MM.1S (cell line): ENCODE data around the gene NCOA3.

Source experiments
- DNase-seq: peaks from one replicate; pipeline ENCODE4 v3.0.0-alpha.2; 2015
- H2AFZ ChIP-seq: fragments of 300-600 bp; sonication (generic); 2 replicates; pipeline ENCODE4 v1.6.0; 2016; ENCODE audit warnings: antibody characterized with exemption, low read length
- H3F3A ChIP-seq: fragments of 300-600 bp; sonication (generic); 2 replicates; pipeline ENCODE4 v1.6.1; 2016; ENCODE audit warnings: mild to moderate bottlenecking, antibody characterized with exemption, low read length, moderate library complexity, mixed read lengths; ENCODE audit not compliant: insufficient read depth
- H3K27ac ChIP-seq: fragments of 300-600 bp; sonication (generic); 2 replicates; pipeline ENCODE4 v1.5.1; 2016; ENCODE audit warnings: mild to moderate bottlenecking, low read length
- H3K27me3 ChIP-seq: fragments of 300-600 bp; sonication (generic); replicated peaks from 2 replicates; pipeline ENCODE4 v1.6.0; 2016; ENCODE audit warnings: low read length; ENCODE audit not compliant: insufficient read depth
- H3K36me3 ChIP-seq: fragments of 300-600 bp; sonication (generic); replicated peaks from 2 replicates; pipeline ENCODE4 v1.6.1; 2016; ENCODE audit warnings: mild to moderate bottlenecking, low read length, mixed read lengths; ENCODE audit not compliant: insufficient read depth
- H3K4me1 ChIP-seq: fragments of 300-600 bp; sonication (generic); 2 replicates; pipeline ENCODE4 v1.6.1; 2016; ENCODE audit warnings: low read length, mixed read lengths
- H3K4me2 ChIP-seq: fragments of 300-600 bp; sonication (generic); 2 replicates; pipeline ENCODE4 v1.6.0; 2016; ENCODE audit warnings: low read depth, low read length
- H3K4me3 ChIP-seq: fragments of 300-600 bp; sonication (generic); 2 replicates; pipeline ENCODE4 v1.5.1; 2016; ENCODE audit warnings: low read length, mixed read lengths
- H3K79me2 ChIP-seq: fragments of 300-600 bp; sonication (generic); 2 replicates; pipeline ENCODE4 v1.6.1; 2016; ENCODE audit warnings: mixed run types, low read length, mixed read lengths
- H3K9ac ChIP-seq: fragments of 300-600 bp; sonication (generic); 2 replicates; pipeline ENCODE4 v1.6.1; 2016; ENCODE audit warnings: low read length, mixed read lengths
- H3K9me2 ChIP-seq: fragments of 300-600 bp; sonication (generic); replicated peaks from 2 replicates; pipeline ENCODE4 v1.6.1; 2016; ENCODE audit warnings: mild to moderate bottlenecking, low read length, mixed read lengths; ENCODE audit not compliant: insufficient read depth
- H3K9me3 ChIP-seq: fragments of 300-600 bp; sonication (generic); replicated peaks from 2 replicates; pipeline ENCODE4 v1.6.1; 2016; ENCODE audit warnings: mild to moderate bottlenecking, low read length, mixed read lengths; ENCODE audit not compliant: insufficient read depth
- H4K20me1 ChIP-seq: fragments of 300-600 bp; sonication (generic); 2 replicates; pipeline ENCODE4 v1.6.1; 2016; ENCODE audit warnings: mild to moderate bottlenecking, low read length, moderate library complexity, mixed read lengths; ENCODE audit not compliant: insufficient read depth
- EZH2 ChIP-seq: fragments of 300-600 bp; sonication (generic); optimal IDR thresholded peaks from 2 replicates; pipeline ENCODE3; 2017; ENCODE audit warnings: low read depth, mild to moderate bottlenecking, antibody characterized with exemption, low read length, mixed read lengths
- EZH2phosphoT487 ChIP-seq: fragments of 300-600 bp; sonication (generic); IDR thresholded peaks from 2 replicates; pipeline ENCODE4 v1.6.1; 2018; ENCODE audit warnings: antibody characterized with exemption, low read length
- TF ChIP-seq, protein P1 (sequence below): fragments of 300-600 bp; sonication (generic); IDR thresholded peaks from 2 replicates; pipeline ENCODE4 v1.5.1; 2016; ENCODE audit warnings: antibody characterized with exemption, low read length, mixed read lengths

NCOA3 gene

DNA sequence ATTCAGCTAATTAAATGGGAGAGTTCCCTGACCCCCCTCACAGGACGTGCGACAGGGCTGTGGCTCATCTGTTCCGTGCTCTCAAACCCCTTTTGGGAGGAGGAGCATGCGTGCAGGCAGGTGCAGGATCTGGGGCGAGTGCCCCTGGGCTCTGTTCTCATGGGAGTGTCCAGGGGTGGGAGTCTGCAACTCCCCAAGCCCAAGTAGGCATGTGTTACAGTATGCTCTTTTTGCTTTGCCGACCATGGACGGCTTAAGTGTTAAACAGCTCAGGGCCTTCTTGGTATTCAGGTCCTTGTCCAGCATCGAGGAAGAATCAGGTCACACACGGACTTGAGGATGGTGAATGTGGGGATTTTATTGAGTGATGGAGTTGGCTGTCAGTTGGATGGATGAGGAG is 101.6 kb downstream of the NCOA3 start:
- Histone ChIP-seq H3K4me2 (no peak overlapping the region), H3K9me3 (no peaks in the 10 kb centered on the region), H3F3A (no peaks in the 10 kb centered on the region), H3K4me1 (peaks cover 5% of the 10 kb centered on the region; the same call in 1 of the 2 replicates), H2AFZ (no peak overlapping the region), H3K27ac (no peak overlapping the region), H3K9ac (no peak overlapping the region), H3K27me3 (no peaks in the 10 kb centered on the region), H4K20me1 (no peaks in the 10 kb centered on the region; the same call in 1 of the 2 replicates), H3K36me3 (no peaks in the 10 kb centered on the region), H3K79me2 (peaks cover 91% of the 10 kb centered on the region), H3K9me2 (no peaks in the 10 kb centered on the region), H3K4me3 (no peak overlapping the region)
- TF ChIP-seq EZH2phosphoT487 (no peak), EZH2 (no peak)
- TF ChIP-seq, protein P1, sequence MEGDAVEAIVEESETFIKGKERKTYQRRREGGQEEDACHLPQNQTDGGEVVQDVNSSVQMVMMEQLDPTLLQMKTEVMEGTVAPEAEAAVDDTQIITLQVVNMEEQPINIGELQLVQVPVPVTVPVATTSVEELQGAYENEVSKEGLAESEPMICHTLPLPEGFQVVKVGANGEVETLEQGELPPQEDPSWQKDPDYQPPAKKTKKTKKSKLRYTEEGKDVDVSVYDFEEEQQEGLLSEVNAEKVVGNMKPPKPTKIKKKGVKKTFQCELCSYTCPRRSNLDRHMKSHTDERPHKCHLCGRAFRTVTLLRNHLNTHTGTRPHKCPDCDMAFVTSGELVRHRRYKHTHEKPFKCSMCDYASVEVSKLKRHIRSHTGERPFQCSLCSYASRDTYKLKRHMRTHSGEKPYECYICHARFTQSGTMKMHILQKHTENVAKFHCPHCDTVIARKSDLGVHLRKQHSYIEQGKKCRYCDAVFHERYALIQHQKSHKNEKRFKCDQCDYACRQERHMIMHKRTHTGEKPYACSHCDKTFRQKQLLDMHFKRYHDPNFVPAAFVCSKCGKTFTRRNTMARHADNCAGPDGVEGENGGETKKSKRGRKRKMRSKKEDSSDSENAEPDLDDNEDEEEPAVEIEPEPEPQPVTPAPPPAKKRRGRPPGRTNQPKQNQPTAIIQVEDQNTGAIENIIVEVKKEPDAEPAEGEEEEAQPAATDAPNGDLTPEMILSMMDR: no peak
- no peak for DNase-seq

DNA sequence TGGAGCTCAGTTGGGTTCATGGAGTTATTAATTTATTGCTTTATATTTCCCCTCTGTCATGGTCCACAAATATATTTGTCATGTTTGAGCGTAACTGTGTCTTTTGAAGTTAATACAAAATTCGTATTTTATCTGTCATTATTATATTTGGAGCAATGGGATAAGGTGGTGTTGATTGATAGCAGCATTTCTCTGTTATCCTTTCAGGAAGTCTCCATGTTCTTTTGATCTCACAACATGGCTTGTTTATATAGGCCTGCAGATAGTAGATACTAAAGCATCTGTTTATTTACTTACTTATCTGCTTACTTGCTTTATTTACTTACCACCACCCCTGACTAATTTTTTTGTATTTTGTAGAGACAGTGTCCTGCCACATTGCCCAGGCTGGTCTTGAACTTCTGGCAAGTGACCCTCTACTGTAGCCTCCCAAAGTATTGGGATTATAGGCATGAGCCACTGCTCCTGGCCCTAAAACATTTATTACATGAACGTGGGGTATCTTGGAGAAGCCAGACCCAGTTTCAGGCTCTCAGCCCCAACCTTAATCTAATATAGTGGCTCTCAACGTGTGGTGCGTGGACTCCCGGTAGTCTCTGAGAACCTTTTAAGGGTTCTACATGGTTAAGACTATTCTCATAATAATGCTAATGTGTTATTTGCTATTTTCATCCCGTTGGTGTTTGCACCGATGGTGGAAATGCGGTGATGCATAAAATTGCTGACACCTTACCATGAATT is 104.2 kb downstream of the NCOA3 start:
- no peak overlapping the region for H3K9ac ChIP-seq
- TF ChIP-seq EZH2phosphoT487 (no peak), EZH2 (no peak)
- TF ChIP-seq, protein P1: no peak
- no peak overlapping the region for H3K4me2 ChIP-seq
- H3K27ac ChIP-seq: no peak overlapping the region
- H3K9me2 ChIP-seq: no peaks in the 10 kb centered on the region
- H3K4me3 ChIP-seq: no peak overlapping the region
- H3K9me3 ChIP-seq: no peaks in the 10 kb centered on the region
- H4K20me1 ChIP-seq: peaks cover 3% of the 10 kb centered on the region; the same call in 1 of the 2 replicates
- no peak for DNase-seq
- H2AFZ ChIP-seq: no peak overlapping the region
- no peaks in the 10 kb centered on the region for H3K36me3 ChIP-seq
- H3K79me2 ChIP-seq: peaks cover 89% of the 10 kb centered on the region
- no peaks in the 10 kb centered on the region for H3F3A ChIP-seq
- H3K4me1 ChIP-seq: peaks cover 12% of the 10 kb centered on the region; the same call in 1 of the 2 replicates
- no peaks in the 10 kb centered on the region for H3K27me3 ChIP-seq

DNA sequence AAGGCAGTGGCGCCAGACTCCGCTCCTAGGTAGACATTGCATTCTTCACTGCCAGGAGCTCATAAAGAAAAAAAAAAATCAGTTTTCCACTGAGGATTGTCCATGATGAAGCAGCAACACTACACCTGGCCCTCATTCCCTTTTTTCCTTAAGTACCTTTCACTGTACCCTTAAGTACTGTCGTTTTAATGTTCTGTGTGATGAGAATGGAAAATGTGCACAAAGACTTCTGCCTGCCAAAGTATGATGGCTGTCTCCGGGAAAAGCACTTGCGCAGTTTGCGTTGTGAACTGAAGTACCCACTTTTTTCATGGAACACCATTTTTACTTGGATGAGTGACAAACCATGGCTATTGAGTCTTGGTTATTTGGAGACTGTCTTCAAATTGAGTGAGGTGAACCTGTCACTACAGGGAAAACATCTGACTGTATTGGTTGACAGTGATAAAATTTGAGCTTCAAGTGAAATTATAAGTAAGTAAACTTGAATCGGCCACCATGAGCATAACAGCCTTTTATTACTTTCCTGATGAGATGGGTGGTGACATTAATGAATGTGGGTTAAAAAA is 104.8 kb downstream of the NCOA3 start:
- no peak overlapping the region for H3K4me2 ChIP-seq
- no peaks in the 10 kb centered on the region for H3F3A ChIP-seq
- H3K27ac ChIP-seq: no peak overlapping the region
- H3K9me3 ChIP-seq: no peaks in the 10 kb centered on the region
- no peaks in the 10 kb centered on the region for H3K36me3 ChIP-seq
- H3K27me3 ChIP-seq: no peaks in the 10 kb centered on the region
- DNase-seq: no peak
- TF ChIP-seq, protein P1: no peak
- TF ChIP-seq EZH2 (no peak), EZH2phosphoT487 (no peak)
- H3K9me2 ChIP-seq: no peaks in the 10 kb centered on the region
- H2AFZ ChIP-seq: no peak overlapping the region
- peaks cover 90% of the 10 kb centered on the region for H3K79me2 ChIP-seq
- no peak overlapping the region for H3K4me3 ChIP-seq
- H3K9ac ChIP-seq: no peak overlapping the region
- H4K20me1 ChIP-seq: 0 out of 2 replicates have a peak, but pooled peaks cover 4% of the 10 kb centered on the region
- H3K4me1 ChIP-seq: peaks cover 12% of the 10 kb centered on the region; the same call in 1 of the 2 replicates
